Endothelial cell of umbilical vein (primary cell): ENCODE data around the gene KLHL35. TPM values are rescaled to one million over a fixed set of nuclear protein-coding genes. Genes with fewer than 3 reads are reported as not detected.

Source experiments
- BruUV-seq: library from RNA; stranded (reverse); fragments of 400-500 nt; replicated peaks from 2 replicates; lab custom pipeline; 2021; lab: Mats Ljungman, UMichigan
- CTCF ChIA-PET: fragments of 300-600, 350-600 bp; sonication (Branson Sonifier 250); formaldehyde crosslinking; loops from one replicate; lab custom pipeline; 2021; ENCODE audit warnings: antibody characterized with exemption, inconsistent platforms; lab: Charles Lee
- POLR2A ChIA-PET: fragments of 300-600, 350-600 bp; sonication (Branson Sonifier 250); formaldehyde crosslinking; loops from one replicate; lab custom pipeline; 2021; ENCODE audit warnings: antibody characterized with exemption, inconsistent platforms; lab: Charles Lee
- DNase-seq: peaks from one replicate; pipeline ENCODE4 v3.0.0-alpha.2; 2011; ENCODE audit warnings: low read depth, low spot score
- FAIRE-seq: peaks from 2 replicates; lab custom pipeline; 2011; peaks lifted over from hg19 to GRCh38; lab: Jason Lieb, UNC
- H2AFZ ChIP-seq: 2 replicates; pipeline ENCODE4 v1.6.0; 2012; ENCODE audit warnings: low read depth, low read length, control low read depth, inconsistent platforms
- H3K27ac ChIP-seq: 2 replicates; pipeline ENCODE4 v1.5.1; 2011; ENCODE audit warnings: low read depth, mild to moderate bottlenecking, control low read depth, low read length, moderate library complexity; ENCODE audit not compliant: insufficient read depth
- H3K27me3 ChIP-seq, 2 experiments: 2 replicates each; pipeline versions ENCODE4 v1.6.0 to v1.6.1; 2011; ENCODE audit warnings: low read length in 2 of 2, mixed read lengths in 1 of 2; ENCODE audit not compliant: control insufficient read depth in 2 of 2, insufficient read depth in 2 of 2
- H3K36me3 ChIP-seq, 2 experiments: 2 replicates in 1 of 2; 3 replicates in 1 of 2; pipeline ENCODE4 v1.5.1; 2011; ENCODE audit warnings: low read length in 2 of 2, mild to moderate bottlenecking in 1 of 2, moderate library complexity in 1 of 2; ENCODE audit not compliant: control insufficient read depth in 2 of 2, insufficient read depth in 2 of 2; ENCODE audit errors: extremely low read depth in 1 of 2
- H3K4me1 ChIP-seq: 3 replicates; pipeline ENCODE4 v1.5.1; 2011; ENCODE audit warnings: mild to moderate bottlenecking, low read length; ENCODE audit not compliant: control insufficient read depth, insufficient read depth; ENCODE audit errors: extremely low read depth
- H3K4me2 ChIP-seq: 2 replicates; pipeline ENCODE4 v1.6.1; 2011; ENCODE audit warnings: low read length, control low read depth, mixed read lengths; ENCODE audit not compliant: insufficient read depth
- H3K4me3 ChIP-seq, 3 experiments: fragments of 200-600 bp in 1 of 3; sonication (generic), shearing (Covaris generic) in 1 of 3; replicated peaks in 1 of 3; 2 replicates each; pipeline ENCODE4 v1.5.1; 2011 to 2016; ENCODE audit warnings: control low read depth in 3 of 3, low read length in 3 of 3, mild to moderate bottlenecking in 2 of 3, inconsistent platforms in 1 of 3, low read depth in 1 of 3, moderate library complexity in 1 of 3; ENCODE audit not compliant: insufficient read depth in 1 of 3
- H3K79me2 ChIP-seq: 2 replicates; pipeline ENCODE4 v1.6.0; 2012; ENCODE audit warnings: low read length, inconsistent platforms; ENCODE audit not compliant: control insufficient read depth, insufficient read depth
- H3K9ac ChIP-seq: replicated peaks from 2 replicates; pipeline ENCODE3; 2011; ENCODE audit warnings: low read length, control low read depth; ENCODE audit not compliant: insufficient read depth; ENCODE audit errors: extremely low read depth
- H3K9me1 ChIP-seq: replicated peaks from 3 replicates; pipeline ENCODE4 v1.6.0; 2011; ENCODE audit warnings: mild to moderate bottlenecking, low read length; ENCODE audit not compliant: control insufficient read depth, insufficient read depth; ENCODE audit errors: extremely low read depth
- H3K9me3 ChIP-seq: replicated peaks from 2 replicates; pipeline ENCODE4 v1.5.1; 2012; ENCODE audit warnings: low read length, inconsistent platforms; ENCODE audit not compliant: control insufficient read depth, insufficient read depth
- H4K20me1 ChIP-seq: replicated peaks from 2 replicates; pipeline ENCODE3; 2011; ENCODE audit warnings: mild to moderate bottlenecking, low read length; ENCODE audit not compliant: control insufficient read depth, insufficient read depth; ENCODE audit errors: extremely low read depth
- CTCF ChIP-seq, 2 donors: IDR thresholded peaks; 1 replicate in 1 of 2; 2 replicates in 1 of 2; pipeline ENCODE4 v1.5.1; 2011; ENCODE audit warnings: low read length in 2 of 2, mild to moderate bottlenecking in 2 of 2, moderate library complexity in 2 of 2, control low read depth in 1 of 2, inconsistent platforms in 1 of 2, low read depth in 1 of 2; ENCODE audit not compliant: insufficient read depth in 1 of 2; ENCODE audit errors: extremely low read depth in 1 of 2
- EZH2 ChIP-seq: IDR thresholded peaks from 2 replicates; pipeline ENCODE4 v1.6.1; 2012; ENCODE audit warnings: borderline replicate concordance, low read depth, mild to moderate bottlenecking, moderate library complexity, low read length, inconsistent platforms; ENCODE audit not compliant: severe bottlenecking
- FOS ChIP-seq: IDR thresholded peaks from 2 replicates; pipeline ENCODE4 v1.6.1; 2011; ENCODE audit warnings: mild to moderate bottlenecking, low read length, moderate library complexity, borderline replicate concordance; ENCODE audit not compliant: insufficient read depth
- GATA2 ChIP-seq: IDR thresholded peaks from 2 replicates; pipeline ENCODE4 v1.7.0; 2011; ENCODE audit warnings: low read depth, mild to moderate bottlenecking, moderate library complexity, mixed read lengths, low read length; ENCODE audit not compliant: insufficient read length, insufficient read depth
- MYC ChIP-seq: IDR thresholded peaks from one replicate; pipeline ENCODE4 v1.6.1; 2011; ENCODE audit warnings: mild to moderate bottlenecking, low read depth, low read length
- POLR2AphosphoS5 ChIP-seq: IDR thresholded peaks from 2 replicates; pipeline ENCODE4 v1.6.1; 2012; ENCODE audit warnings: low read depth, mild to moderate bottlenecking, control low read depth, low read length, moderate library complexity; ENCODE audit not compliant: insufficient read depth
- dilution Hi-C: fragments of 300-500 bp; cut with MboI; formaldehyde crosslinking; loops from one replicate; pipeline ENCODE4 v1.15.0; 2019; ENCODE audit warnings: low sequenced_read_pairs; ENCODE audit not compliant: extremely low pct_ligation_motif_present
- intact Hi-C: fragments of 100-400 bp; cut with micrococcal nuclease; formaldehyde crosslinking; loops from one replicate; pipeline ENCODE4 v1.10.0; 2022
- polyA plus RNA-seq, 4 experiments: library from polyadenylated mRNA; depleted of rRNA in 3 of 4; stranded (reverse) in 3 of 4; unstranded in 1 of 4; fragments of >200 nt; gene quantifications; 2 replicates each; pipeline versions ENCODE4 v1.2.1 to v1.2.3, GENCODE V29; 2011 to 2012; ENCODE audit warnings: missing spikeins in 1 of 4
- total RNA-seq: library from RNA; stranded (reverse); gene quantifications from 2 replicates; pipeline ENCODE4 v1.2.3, GENCODE V29; 2021

Gene KLHL35
- total and polyA plus RNA-seq, 2 donors (not counting 3 experiments of a cell fraction or from before 2014, with no cell fraction given): 0.97 to 2.3 TPM

GRCh38 chr11:75427181-75427580 lies 5.8 kb downstream of the KLHL35 start:
- FAIRE-seq: no peak
- Histone ChIP-seq H3K9me3 (no peaks in the 10 kb centered on the region), H3K27ac (no peak overlapping the region), H3K9ac (no peak overlapping the region), H3K79me2 (no peaks in the 10 kb centered on the region), H3K36me3 (peaks cover 0 to 6% of the 10 kb centered on the region in 2 experiments), H3K4me1 (peaks cover 9% of the 10 kb centered on the region), H3K27me3 (peaks cover 17 to 24% of the 10 kb centered on the region in 2 experiments), H2AFZ (no peak overlapping the region), H3K4me2 (no peak overlapping the region), H4K20me1 (no peaks in the 10 kb centered on the region), H3K4me3 (no peak overlapping the region), H3K9me1 (no peaks in the 10 kb centered on the region)
- ChIA-PET POLR2A (no interaction called here), CTCF (interaction anchor here (1.6 to 2.2 kb wide), 2 partner anchors 19 to 147 kb away, joined by 6 to 12 read pairs; no protein-coding TSS in a partner anchor)
- TF ChIP-seq GATA2: no peak
- no peak for TF ChIP-seq EZH2
- TF ChIP-seq POLR2AphosphoS5: no peak
- TF ChIP-seq FOS: no peak
- TF ChIP-seq MYC: no peak
- TF ChIP-seq CTCF (IDR thresholded peaks at IDR 0.05; ENCODE audit: extremely low read depth in 1 of 2, insufficient read depth in 1 of 2, low read depth in 1 of 2, low read length in 2 of 2): no peak
- no peak for DNase-seq
- dilution Hi-C loops: no loop called here
- BruUV-seq: no TSS peak
- intact Hi-C loops: loop anchor here (5.0 kb wide), 1 partner anchor 40 kb away; no protein-coding TSS in a partner anchor
